ENCODE measurements around the gene ITFG1. TPM values are rescaled to one million over a fixed set of nuclear protein-coding genes. Genes with fewer than 3 reads are reported as not detected.

ITFG1 gene
- total and polyA plus RNA-seq, 2 donors from 2014 or later: 63.7 to 69.7 TPM

GRCh38 chr16:47371271-47372014, 89.4 kb downstream of the ITFG1 start:
- H3K36me3 ChIP-seq (ENCODE audit: control insufficient read depth in 2 of 3, insufficient read depth in 3 of 3, low read length in 3 of 3): peaks cover 0 to 8% (median 2%) of the 10 kb centered on the region in 3 donors
- intact Hi-C loops (cut with DNase I): no loop called here
- FAIRE-seq: no peak

GRCh38 chr16:47370536-47370935, 90.3 kb downstream of the ITFG1 start:
- DNase-seq (peak in 1 of 5 donors; percentile 51), FAIRE-seq (no peak)
- H3K36me3 ChIP-seq (ENCODE audit: control insufficient read depth in 2 of 3, insufficient read depth in 3 of 3, low read length in 3 of 3): peaks cover 0 to 8% (median 2%) of the 10 kb centered on the region in 3 donors
- no peak for TF ChIP-seq CTCF (IDR thresholded peaks at IDR 0.05; ENCODE audit: borderline replicate concordance, extremely low read depth, insufficient read depth)
- no peaks in the 10 kb centered on the region for H3K4me1 ChIP-seq (ENCODE audit: control insufficient read depth in 2 of 3, insufficient read depth in 2 of 3, low read depth in 1 of 3, low read length in 3 of 3)
- H3K4me3 ChIP-seq (ENCODE audit: low read length in 3 of 3): no peak overlapping the region
- no peaks in the 10 kb centered on the region for H3K9me3 ChIP-seq (ENCODE audit: control insufficient read depth in 2 of 3, insufficient read depth in 1 of 3, low read length in 3 of 3)
- intact Hi-C loops (cut with DNase I): no loop called here
- H3K9ac ChIP-seq (ENCODE audit: low read length in 3 of 3): no peak overlapping the region
- no peaks in the 10 kb centered on the region for H3K27me3 ChIP-seq (ENCODE audit: control insufficient read depth, insufficient read depth, low read length)
- H3K27ac ChIP-seq (ENCODE audit: low read depth in 2 of 2, low read length in 2 of 2): no peak overlapping the region

More at GRCh38 chr16:47371271-47372014, 89.4 kb downstream of the ITFG1 start:
- H3K27ac ChIP-seq (ENCODE audit: low read depth in 2 of 2, low read length in 2 of 2): no peak overlapping the region
- no peaks in the 10 kb centered on the region for H3K9me3 ChIP-seq (ENCODE audit: control insufficient read depth in 2 of 3, insufficient read depth in 1 of 3, low read length in 3 of 3)
- no peaks in the 10 kb centered on the region for H3K27me3 ChIP-seq (ENCODE audit: control insufficient read depth, insufficient read depth, low read length)
- no peak for TF ChIP-seq CTCF (IDR thresholded peaks at IDR 0.05; ENCODE audit: borderline replicate concordance, extremely low read depth, insufficient read depth)
- no peak overlapping the region for H3K4me3 ChIP-seq (ENCODE audit: low read length in 3 of 3)
- no peak overlapping the region for H3K9ac ChIP-seq (ENCODE audit: low read length in 3 of 3)
- no peak for DNase-seq
- no peaks in the 10 kb centered on the region for H3K4me1 ChIP-seq (ENCODE audit: control insufficient read depth in 2 of 3, insufficient read depth in 2 of 3, low read depth in 1 of 3, low read length in 3 of 3)

- Histone ChIP-seq H3K27ac (ENCODE audit: low read depth in 2 of 2, low read length in 2 of 2) (no peak overlapping the region), H3K9ac (ENCODE audit: low read length in 3 of 3) (no peak overlapping the region), H3K9me3 (ENCODE audit: control insufficient read depth in 2 of 3, insufficient read depth in 1 of 3, low read length in 3 of 3) (no peaks in the 10 kb centered on the region), H3K4me3 (ENCODE audit: low read length in 3 of 3) (no peak overlapping the region), H3K27me3 (ENCODE audit: control insufficient read depth, insufficient read depth, low read length) (no peaks in the 10 kb centered on the region), H3K4me1 (ENCODE audit: control insufficient read depth in 2 of 3, insufficient read depth in 2 of 3, low read depth in 1 of 3, low read length in 3 of 3) (no peaks in the 10 kb centered on the region), H3K36me3 (ENCODE audit: control insufficient read depth in 2 of 3, insufficient read depth in 3 of 3, low read length in 3 of 3) (peaks cover 0 to 9% (median 0%) of the 10 kb centered on the region in 3 donors)
- FAIRE-seq: no peak
- intact Hi-C loops (cut with DNase I): no loop called here
- no peak for TF ChIP-seq CTCF (IDR thresholded peaks at IDR 0.05; ENCODE audit: borderline replicate concordance, extremely low read depth, insufficient read depth)
- DNase-seq: no peak
Measured at GRCh38 chr16:47366228-47366627, 94.6 kb downstream of the ITFG1 start.

All from kidney (tissue), 14 donors.